GM23338 (cell line): ENCODE data around the gene PITPNC1. TPM values are rescaled to one million over a fixed set of nuclear protein-coding genes. Genes with fewer than 3 reads are reported as not detected.

Experiments
- JUNB ChIP-seq: IDR thresholded peaks from one replicate; pipeline ENCODE4 v1.6.1; 2016; ENCODE audit warnings: antibody characterized with exemption; ENCODE audit not compliant: unreplicated experiment
- REST ChIP-seq: IDR thresholded peaks from one replicate; pipeline ENCODE4 v1.6.1; 2018; ENCODE audit warnings: antibody characterized with exemption; ENCODE audit not compliant: unreplicated experiment
- ZNF331 ChIP-seq: fragments of 250-450 bp; sonication (Bioruptor Pico); IDR thresholded peaks from 2 replicates; pipeline ENCODE4 v1.5.0; 2020; ENCODE audit warnings: low read depth, mild to moderate bottlenecking, moderate library complexity
- ZNF462 ChIP-seq: fragments of 250-450 bp; sonication (Bioruptor Pico); IDR thresholded peaks from 2 replicates; pipeline ENCODE4 v1.5.0; 2020; ENCODE audit warnings: mild to moderate bottlenecking, moderate library complexity
- polyA plus RNA-seq: library from polyadenylated mRNA; unstranded; fragments of >200 nt; fragmentation: Nextera tagmentation; extraction: Ambion mirVana; gene quantifications from 2 replicates; pipeline ENCODE4 v1.2.1, GENCODE V29; 2016
- total RNA-seq: library from RNA; depleted of rRNA; stranded (reverse); fragments of >200 nt; shearing (Covaris generic); gene quantifications from 2 replicates; pipeline ENCODE4 v1.2.3, GENCODE V29; 2014

PITPNC1 gene
- total and polyA plus RNA-seq, 2 experiments from 2014 or later, result 23.0 to 32.6 TPM

- no peak for TF ChIP-seq ZNF462 (CRISPR knock-in tag)
- no peak for TF ChIP-seq JUNB
- TF ChIP-seq REST, result no peak
- TF ChIP-seq ZNF331 (CRISPR knock-in tag), result no peak
Observed at GRCh38 chr17:67390006-67390645, 13.0 kb downstream of the PITPNC1 start (continued).
